RWPE2 (cell line): ENCODE results near the gene EYA4.

Experiments
- ATAC-seq: fragments of 200-7000 bp; cut with Tn5 transposase; 3 replicates; pipeline ENCODE4 v1.9.1; 2021; ENCODE audit warnings: low read depth
- DNase-seq: peaks from one replicate; pipeline ENCODE4 v3.0.0-alpha.2; 2020; ENCODE audit warnings: low spot score
- H3K27ac ChIP-seq: fragments of 450-650 bp; 2 replicates; pipeline ENCODE4 v1.5.1; 2017; ENCODE audit warnings: mild to moderate bottlenecking; ENCODE audit not compliant: poor library complexity, severe bottlenecking
- H3K27me3 ChIP-seq: fragments of 250-450 bp; sonication (Bioruptor Pico); 2 replicates; pipeline ENCODE4 v1.5.1; 2021; ENCODE audit warnings: mild to moderate bottlenecking, moderate library complexity; ENCODE audit not compliant: insufficient read depth, poor library complexity, severe bottlenecking
- H3K36me3 ChIP-seq: fragments of 250-450 bp; sonication (Bioruptor Pico); 2 replicates; pipeline ENCODE4 v1.5.1; 2020; ENCODE audit warnings: low read depth, mild to moderate bottlenecking, moderate library complexity
- H3K4me1 ChIP-seq: fragments of 250-450 bp; sonication (Bioruptor Pico); 2 replicates; pipeline ENCODE4 v1.5.1; 2021; ENCODE audit warnings: mild to moderate bottlenecking, moderate library complexity; ENCODE audit not compliant: insufficient read depth, poor library complexity, severe bottlenecking
- H3K4me3 ChIP-seq: fragments of 250-450 bp; sonication (Bioruptor Pico); 2 replicates; pipeline ENCODE4 v1.5.1; 2021; ENCODE audit warnings: mild to moderate bottlenecking, moderate library complexity; ENCODE audit not compliant: severe bottlenecking
- H3K9me3 ChIP-seq: fragments of 250-450 bp; sonication (Bioruptor Pico); 2 replicates; pipeline ENCODE4 v1.5.1; 2021; ENCODE audit warnings: mild to moderate bottlenecking, moderate library complexity; ENCODE audit not compliant: severe bottlenecking
- TF ChIP-seq, protein P1 (sequence below): fragments of 450-650 bp; IDR thresholded peaks from one replicate; pipeline ENCODE4 v1.5.1; 2017; ENCODE audit warnings: mild to moderate bottlenecking, moderate library complexity; ENCODE audit not compliant: poor library complexity, severe bottlenecking

The EYA4 gene

DNA sequence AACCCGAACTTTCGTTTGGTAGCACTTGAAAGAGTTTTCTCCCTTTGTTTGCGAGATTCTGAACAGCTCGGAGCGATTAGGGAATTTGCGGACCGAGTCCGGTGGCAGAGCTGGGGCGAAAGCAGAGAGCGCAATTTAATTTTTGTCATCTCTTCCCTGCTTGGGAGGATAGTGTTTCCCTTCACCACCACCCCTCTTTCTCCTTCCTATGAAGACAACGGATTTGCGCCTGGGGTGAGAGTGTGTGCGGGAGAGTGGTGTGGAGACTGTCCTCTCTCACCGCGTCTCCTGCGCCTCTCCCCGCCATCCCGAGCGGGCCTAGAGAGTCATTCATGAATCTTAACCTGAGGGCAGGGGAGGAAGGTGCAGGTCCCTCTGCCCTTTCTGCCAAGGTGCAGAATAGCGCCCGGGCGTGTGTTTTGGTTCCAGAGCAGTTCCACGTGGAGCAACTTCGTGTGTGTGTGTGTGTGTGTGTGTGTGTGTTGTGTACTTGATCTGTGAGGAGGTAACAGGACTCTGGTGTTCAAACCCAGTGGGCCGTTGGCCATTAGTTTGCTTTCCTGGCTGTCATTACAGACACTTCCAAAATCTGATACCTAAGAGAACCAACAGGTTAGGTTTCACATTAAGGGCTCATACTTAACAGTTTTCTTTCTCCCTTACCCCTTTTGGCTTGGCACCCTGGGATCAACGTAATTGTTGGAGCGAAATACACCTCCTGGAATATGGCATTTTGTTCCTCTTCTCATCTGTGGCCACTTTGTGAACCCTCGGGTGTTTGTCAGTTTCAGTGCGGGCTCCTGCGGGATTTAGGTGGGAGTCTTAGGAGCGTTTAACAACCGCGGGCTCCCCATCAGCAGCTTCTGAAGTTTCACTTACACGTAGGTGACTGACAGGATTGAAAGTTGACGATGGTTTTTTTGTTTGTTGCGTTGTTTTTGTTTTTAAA lies 1.8 kb downstream of the EYA4 start:
- Histone ChIP-seq H3K4me3 (peak overlapping the region; percentile 44), H3K36me3 (no peaks in the 10 kb centered on the region), H3K27me3 (peaks cover 57% of the 10 kb centered on the region), H3K27ac (no peak overlapping the region), H3K9me3 (no peaks in the 10 kb centered on the region), H3K4me1 (peaks cover 7% of the 10 kb centered on the region)
- TF ChIP-seq, protein P1, sequence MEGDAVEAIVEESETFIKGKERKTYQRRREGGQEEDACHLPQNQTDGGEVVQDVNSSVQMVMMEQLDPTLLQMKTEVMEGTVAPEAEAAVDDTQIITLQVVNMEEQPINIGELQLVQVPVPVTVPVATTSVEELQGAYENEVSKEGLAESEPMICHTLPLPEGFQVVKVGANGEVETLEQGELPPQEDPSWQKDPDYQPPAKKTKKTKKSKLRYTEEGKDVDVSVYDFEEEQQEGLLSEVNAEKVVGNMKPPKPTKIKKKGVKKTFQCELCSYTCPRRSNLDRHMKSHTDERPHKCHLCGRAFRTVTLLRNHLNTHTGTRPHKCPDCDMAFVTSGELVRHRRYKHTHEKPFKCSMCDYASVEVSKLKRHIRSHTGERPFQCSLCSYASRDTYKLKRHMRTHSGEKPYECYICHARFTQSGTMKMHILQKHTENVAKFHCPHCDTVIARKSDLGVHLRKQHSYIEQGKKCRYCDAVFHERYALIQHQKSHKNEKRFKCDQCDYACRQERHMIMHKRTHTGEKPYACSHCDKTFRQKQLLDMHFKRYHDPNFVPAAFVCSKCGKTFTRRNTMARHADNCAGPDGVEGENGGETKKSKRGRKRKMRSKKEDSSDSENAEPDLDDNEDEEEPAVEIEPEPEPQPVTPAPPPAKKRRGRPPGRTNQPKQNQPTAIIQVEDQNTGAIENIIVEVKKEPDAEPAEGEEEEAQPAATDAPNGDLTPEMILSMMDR: no peak
- peak; percentile 49 for DNase-seq
- peak; percentile 51 for ATAC-seq

DNA sequence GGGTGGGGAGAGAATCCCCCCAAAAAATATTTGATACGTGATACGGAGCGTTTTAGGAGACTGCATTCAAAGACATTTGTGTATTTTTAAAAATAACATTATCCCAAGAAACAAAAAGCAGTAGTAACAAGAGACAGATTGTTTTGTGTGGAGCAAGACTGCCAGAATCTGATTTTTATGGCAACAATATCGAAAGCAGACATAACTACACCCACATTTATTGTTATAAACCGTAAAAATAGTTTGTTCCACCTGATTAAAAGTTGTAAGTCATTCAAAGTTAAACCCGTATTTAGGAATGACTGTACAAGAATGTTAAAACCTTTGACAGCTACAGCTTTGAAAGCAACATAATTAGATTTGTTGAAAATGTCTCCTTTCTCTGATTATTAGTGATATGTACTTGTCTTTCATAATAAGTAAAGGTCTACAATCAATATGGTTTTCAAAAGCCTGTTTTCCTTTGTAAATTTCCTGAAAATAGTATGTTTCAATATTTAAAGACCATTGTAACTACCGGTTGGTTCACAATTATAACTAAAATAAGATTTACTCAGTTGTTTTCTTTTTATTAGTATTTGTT lies 2.7 kb downstream of the EYA4 start:
- no peak for ATAC-seq
- H3K4me3 ChIP-seq: no peak overlapping the region
- DNase-seq: no peak
- H3K9me3 ChIP-seq: no peaks in the 10 kb centered on the region
- TF ChIP-seq, protein P1: no peak
- H3K36me3 ChIP-seq: no peaks in the 10 kb centered on the region
- peaks cover 13% of the 10 kb centered on the region for H3K4me1 ChIP-seq
- H3K27ac ChIP-seq: no peak overlapping the region
- peaks cover 57% of the 10 kb centered on the region for H3K27me3 ChIP-seq

DNA sequence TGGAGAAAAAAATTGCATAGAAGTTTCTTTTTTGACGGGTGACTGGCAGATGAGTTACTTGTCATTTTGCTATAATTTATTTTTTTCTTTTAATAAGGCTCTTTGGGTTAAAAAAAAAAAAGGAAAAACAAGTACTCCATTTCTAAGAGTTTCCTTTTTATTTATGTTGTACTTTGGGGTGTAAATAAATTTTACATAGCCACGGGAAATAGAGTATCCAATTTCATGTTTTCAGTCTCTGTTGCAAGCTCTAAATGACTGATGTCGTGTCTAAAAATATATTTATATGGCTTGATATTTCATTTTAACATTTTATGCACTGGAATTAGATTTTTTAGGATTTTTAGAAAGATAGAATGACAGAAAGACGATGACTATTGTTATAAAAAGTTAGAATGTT lies 3.4 kb downstream of the EYA4 start:
- no peak overlapping the region for H3K27ac ChIP-seq
- H3K36me3 ChIP-seq: no peaks in the 10 kb centered on the region
- no peak for DNase-seq
- H3K27me3 ChIP-seq: peaks cover 57% of the 10 kb centered on the region
- no peaks in the 10 kb centered on the region for H3K9me3 ChIP-seq
- peaks cover 18% of the 10 kb centered on the region for H3K4me1 ChIP-seq
- TF ChIP-seq, protein P1: no peak
- no peak for ATAC-seq
- H3K4me3 ChIP-seq: no peak overlapping the region

DNA sequence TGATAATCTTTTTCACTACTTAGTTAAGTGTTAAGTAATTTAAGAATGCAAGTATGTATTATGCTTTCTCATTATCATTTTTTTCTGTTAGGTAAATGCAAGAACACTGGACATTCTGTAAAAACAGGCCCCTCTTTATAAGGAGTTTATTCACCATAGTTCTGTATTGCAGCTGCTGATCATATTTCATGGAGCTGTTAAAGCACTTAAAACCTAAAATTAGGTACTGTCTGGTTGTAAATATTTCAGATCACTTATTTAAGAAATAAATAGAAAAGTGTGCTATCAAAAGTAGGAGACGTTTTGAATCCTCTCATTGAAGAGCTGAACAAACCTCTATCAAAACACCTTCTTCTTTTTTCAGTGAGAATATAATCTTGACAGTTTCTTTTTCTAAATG lies 3.9 kb downstream of the EYA4 start:
- Histone ChIP-seq H3K27me3 (peaks cover 53% of the 10 kb centered on the region), H3K27ac (no peak overlapping the region), H3K4me1 (peaks cover 18% of the 10 kb centered on the region), H3K36me3 (no peaks in the 10 kb centered on the region), H3K4me3 (no peak overlapping the region), H3K9me3 (no peaks in the 10 kb centered on the region)
- TF ChIP-seq, protein P1: no peak
- DNase-seq (no peak), ATAC-seq (no peak)
